HG02610 (cell line): ENCODE measurements around the gene DHRS3.

ENCODE experiments used
- ATAC-seq: cut with Tn5 transposase; IDR thresholded peaks from one replicate; pipeline ENCODE4 v1.9.1; 2021; ENCODE audit warnings: mild to moderate bottlenecking, moderate library complexity; ENCODE audit not compliant: unreplicated experiment

DHRS3 gene

DNA sequence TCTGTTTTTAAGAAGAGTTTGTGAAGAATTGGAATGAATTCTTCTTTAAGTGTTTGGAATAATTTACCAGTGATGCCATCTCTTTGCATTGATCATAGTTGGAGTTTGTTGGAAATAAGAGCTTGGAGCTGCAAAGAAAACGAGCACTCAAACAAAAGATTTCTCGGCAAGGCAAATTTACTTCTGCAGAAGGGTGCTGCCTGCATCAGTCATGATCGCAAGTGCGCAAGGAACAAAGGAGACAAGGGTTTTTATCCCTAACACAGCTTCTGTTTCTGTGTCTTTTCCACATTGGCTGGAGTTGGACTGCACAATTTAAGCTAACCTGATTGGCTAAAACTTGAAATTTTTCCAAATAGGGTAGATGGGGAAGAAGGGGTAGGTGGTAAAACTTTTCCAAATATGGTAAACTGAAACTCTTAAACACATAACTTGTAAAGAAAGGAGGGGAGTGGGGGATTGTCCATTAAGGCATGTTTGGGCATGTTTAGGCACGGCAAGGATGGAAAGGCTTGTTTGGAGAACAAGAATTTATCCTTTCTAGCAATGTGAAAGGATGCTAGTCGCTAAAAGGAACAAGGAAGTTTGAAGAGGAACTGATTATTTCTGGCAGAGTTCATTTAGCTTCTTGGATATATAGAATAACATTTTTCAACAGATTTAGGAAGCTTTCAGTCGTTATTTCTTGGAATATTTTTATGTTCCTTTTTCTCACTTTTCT lies 22.4 kb upstream of the DHRS3 start:
- ATAC-seq: no peak

DNA sequence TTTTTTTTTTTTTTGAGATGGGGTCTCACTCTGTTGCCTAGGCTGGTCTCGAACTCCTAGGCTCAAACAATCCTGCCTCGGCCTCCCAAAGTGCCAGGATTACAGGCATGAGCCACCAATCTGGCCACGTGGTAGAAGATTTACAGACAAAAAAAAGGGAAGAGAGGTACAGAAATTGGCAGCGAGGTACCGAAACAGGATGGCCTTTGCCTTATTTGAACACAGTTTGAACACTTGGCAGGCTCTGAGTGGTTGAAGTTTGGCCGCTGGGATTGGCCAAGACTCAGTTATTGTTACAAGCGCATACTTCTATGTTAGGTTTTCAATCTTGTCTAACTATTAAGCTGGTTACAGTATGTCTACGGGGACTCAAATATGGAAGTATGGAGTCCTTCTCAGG lies 19.7 kb upstream of the DHRS3 start:
- no peak for ATAC-seq

DNA sequence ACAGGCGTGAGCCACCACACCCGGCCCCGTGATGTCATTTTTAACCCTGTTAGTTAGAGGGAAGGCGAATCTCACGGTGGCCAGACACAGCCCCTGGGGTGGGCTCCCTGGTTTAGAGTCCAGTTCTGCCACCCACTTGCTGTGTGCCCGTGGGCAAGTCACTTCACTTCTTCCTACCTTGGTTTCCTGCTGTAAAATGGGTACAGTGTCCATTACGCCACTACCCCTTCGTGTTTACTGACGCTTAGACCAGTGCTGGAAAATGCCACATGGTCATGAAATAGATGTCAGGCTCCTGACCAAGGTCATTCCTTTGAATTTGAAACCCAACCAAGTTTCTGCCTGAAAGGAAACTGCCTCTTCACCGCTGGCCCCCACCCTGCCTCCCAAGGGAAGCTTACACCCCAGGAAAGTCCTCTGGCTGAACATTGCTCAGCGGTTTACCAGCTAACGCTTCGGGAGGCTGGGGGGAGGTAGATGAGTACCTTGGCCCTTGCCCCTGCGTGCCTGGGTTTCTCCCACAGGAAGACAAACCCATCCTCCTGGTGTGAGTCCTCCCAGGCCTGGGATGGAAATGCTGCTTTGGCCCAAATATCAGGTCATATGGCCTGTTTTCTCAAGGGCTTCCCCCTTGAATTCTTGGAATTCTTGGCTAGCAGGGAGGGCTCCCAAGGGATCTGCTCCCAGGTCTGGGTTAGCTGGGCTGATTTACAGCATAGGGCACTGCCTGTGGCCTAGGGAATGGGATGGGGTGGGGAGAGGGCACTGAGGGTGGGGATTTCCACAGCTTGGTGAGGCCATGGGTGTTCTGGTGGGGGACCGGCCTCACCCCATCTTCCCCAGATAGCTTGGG lies 18.3 kb upstream of the DHRS3 start:
- ATAC-seq: no peak

DNA sequence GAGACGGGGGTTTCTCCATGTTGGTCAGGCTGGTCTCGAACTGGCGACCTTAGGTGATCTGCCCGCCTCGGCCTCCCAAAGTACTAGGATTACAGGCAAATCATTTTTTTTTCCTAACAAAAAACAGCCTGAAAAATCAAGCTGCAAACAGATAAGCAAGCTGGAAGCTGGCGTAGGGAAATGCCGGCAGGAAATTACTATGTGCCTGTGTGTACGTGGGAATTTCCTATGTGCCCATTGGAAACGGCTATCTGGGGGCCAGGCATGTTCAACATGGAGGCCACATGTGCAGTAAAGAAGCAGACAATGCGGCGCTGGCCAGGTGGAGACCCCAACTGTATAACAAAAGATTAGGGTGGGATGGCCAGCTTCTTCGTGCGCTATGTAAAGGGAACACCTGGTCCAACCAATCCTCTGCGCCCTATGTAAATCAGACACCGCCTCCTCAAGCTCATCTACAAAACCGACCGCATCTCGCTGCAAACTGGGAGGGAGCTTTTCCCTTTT lies 16.7 kb upstream of the DHRS3 start:
- ATAC-seq: no peak

DNA sequence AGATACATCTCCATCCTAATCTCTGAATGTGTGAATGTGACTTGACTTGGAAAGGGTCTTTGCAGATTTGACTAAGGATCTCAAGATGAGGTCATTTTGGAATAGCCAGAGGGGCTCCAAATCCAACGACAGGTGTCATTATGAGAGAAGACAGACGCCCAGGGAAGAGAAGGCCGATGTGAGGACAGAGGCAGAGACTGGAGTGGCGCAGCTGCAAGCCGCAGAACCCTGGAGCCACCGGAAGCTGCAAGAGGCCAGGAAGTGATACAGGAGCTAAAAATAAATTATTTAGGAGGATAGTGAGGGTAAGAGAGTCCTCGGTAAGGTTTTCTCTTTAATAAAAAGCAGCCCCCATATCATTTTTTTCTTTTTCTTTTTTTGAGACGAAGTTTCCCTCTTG lies 16.1 kb upstream of the DHRS3 start:
- no peak for ATAC-seq

DNA sequence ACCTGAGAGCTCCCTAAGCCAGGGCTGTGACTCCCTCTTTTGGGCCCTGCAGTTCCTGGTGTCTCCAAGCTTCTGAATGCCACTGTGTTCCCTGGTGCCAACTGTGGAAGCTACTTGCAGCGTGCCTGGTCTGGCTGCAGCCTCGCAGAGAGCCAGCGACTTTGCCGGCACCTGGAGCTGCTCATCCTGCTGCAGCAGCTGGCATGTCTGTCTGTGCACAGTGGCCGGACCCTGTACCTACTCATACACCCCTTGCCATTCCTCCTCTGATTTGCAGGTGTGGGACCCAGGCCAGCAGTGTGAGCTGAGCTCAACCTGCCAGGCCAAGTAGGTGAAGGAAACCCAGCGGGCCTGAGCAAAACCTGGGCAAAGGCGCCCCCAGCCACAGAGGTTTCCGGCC lies 13.6 kb upstream of the DHRS3 start:
- no peak for ATAC-seq

DNA sequence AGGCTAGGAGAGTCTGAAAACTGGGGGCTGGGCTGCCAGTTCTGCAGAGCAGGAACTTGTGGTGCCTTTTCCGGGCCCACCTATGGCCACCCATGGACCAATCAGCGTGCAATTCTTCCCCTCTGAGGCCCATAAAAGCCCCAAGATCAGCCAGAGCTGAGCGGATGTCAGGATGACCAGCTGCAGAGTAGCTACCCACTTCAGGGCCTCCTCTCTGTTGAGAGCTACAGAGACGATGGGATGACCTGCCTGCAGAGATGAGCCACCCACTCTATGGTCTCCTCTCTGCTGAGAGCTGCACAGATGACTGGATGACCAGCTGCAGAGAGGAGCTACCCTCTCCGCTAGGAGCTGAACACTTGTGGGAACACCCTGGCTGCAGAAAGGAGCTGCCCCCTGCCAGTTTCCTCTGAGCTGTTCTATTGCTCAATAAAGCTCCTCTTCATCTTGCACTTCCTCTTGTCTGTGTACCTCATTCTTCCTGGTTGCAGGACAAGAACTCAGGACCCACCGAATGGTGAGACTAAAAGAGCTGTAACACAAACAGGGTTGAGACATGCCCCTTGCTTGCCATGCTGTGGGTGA lies 13.0 kb upstream of the DHRS3 start:
- ATAC-seq: no peak

DNA sequence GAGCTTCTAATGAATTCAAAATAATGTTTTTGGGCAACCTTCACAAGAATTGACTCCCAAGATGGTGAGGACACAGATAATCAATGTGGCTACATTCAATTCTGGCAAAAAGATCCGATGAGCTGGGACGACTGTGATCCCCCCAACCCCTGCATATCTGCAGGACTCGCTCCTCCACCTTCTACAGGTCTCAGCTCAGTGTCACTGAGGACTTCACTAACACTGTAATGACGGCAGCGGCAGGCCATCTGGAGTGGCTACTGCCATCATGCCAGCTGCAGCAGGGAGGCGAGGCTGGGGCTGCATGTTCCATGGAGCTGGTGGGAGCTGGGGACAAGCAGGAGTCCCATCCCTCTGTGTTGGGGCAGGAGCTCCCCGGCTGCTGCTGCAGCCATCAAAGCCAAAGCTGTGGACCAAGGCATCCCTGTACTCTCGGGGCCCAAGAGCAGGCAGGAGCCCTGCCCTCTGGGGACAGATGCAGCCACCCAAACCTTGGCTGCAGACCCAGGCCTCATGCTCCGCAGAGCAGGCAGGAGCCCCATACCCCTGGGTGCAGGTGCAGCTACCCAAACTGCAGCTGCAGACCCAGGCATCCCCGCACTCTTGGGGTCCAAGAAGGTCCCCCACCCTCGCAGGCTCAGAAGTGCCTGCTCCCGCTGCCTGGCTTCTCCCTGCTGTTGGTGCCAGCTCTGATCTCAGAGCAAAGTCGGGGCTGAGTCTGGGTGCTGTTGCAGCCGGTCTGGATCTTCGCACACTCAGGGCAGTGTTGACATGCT lies 12.2 kb upstream of the DHRS3 start:
- ATAC-seq: no peak

DNA sequence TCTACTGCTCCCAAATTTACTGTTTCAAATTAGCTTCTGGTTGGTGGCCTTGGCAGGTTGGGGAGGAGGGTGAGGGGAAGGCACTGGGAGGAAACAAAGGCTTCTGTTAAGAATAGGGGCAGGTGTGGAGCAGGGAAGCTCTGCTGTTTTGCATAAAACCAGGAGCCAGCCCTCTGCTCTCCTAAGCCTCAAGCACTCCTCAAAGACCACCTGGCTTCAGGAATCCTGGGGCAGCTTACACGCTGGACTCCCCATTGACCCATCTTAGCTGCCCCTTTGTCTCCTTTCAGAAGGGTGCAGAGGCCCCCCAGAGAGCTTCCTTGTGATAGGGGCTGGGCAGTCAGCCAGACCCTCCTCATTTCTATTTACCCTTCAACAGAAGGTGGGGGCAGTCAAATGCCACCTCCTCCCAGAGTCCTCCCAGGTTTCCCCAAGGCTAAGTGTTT lies 11.5 kb upstream of the DHRS3 start:
- no peak for ATAC-seq

DNA sequence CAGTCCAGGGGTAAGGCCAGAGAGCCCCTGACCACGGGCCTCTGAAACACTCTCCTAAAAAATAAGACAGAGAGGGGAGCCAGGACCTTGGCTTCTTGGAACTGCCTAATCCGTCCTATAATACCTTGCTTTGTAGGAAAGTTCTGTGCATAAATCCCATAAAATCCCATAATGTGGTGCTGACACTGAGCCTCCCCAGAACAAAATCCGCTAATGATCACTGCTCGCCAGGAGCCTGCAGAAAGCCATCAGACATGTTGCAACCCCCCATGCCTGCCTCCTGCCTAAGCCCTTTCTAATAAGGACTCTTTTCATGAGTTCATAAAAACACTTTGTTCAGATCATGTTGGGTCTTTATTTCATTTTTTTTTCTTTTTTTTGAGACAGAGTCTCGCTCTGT lies 9.3 kb upstream of the DHRS3 start:
- no peak for ATAC-seq

DNA sequence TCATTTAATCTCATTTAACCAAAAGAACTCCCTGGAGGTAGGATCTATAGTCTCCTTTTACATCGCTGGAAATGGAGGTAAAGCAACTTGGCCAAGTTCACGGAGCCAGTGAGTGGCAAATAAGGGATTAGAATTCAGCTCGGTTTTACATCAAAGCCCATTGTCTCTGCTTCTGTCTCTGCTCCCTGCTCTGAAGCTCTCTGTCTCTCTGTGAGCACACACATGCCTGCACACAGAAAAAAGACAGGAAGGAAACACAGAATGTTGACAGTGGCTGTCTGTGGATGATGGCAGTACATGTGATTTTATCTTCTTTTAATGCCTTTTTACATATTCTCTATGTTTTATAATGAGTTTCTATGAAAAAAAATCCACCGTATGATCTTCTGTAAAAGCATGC lies 8.9 kb upstream of the DHRS3 start:
- ATAC-seq: no peak

DNA sequence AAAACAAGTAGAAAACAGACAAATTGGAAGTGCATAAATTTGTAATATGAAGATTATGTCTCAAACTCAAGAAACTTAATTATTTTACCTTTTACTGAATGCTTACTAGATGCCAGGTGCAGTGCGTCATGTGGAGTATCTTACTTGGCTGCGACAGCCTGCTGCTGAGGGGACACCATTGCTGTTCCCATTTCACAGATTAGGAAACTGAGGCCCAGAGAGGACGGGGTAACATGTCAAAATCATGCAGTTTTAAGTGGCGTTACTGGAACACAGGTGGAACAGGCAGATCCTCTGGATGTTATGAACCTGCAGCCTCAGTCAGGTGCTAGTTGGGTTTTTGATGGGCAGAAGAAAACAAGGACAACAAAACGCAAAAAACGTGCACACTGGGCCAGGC lies 7.3 kb upstream of the DHRS3 start:
- no peak for ATAC-seq

DNA sequence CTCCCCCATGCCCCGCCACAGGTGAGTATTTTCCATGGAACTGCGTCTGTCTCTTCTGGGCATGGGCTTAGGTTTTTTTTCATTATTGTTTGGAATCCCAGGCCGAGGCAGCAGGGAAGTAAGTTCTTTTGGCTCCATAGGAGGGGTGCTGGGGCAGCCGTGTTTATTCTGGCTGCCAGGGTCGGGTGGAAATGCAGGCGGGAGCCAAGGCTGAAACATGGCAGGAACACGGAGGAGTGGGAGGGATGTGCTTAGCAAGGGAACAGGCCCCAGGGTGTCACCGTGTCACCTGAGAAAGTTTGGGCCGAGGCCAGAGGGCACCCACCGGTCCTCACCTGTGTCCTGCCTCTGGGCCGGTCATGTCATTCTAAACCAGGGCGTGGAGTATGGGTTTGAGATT lies 4.5 kb upstream of the DHRS3 start:
- no peak for ATAC-seq

DNA sequence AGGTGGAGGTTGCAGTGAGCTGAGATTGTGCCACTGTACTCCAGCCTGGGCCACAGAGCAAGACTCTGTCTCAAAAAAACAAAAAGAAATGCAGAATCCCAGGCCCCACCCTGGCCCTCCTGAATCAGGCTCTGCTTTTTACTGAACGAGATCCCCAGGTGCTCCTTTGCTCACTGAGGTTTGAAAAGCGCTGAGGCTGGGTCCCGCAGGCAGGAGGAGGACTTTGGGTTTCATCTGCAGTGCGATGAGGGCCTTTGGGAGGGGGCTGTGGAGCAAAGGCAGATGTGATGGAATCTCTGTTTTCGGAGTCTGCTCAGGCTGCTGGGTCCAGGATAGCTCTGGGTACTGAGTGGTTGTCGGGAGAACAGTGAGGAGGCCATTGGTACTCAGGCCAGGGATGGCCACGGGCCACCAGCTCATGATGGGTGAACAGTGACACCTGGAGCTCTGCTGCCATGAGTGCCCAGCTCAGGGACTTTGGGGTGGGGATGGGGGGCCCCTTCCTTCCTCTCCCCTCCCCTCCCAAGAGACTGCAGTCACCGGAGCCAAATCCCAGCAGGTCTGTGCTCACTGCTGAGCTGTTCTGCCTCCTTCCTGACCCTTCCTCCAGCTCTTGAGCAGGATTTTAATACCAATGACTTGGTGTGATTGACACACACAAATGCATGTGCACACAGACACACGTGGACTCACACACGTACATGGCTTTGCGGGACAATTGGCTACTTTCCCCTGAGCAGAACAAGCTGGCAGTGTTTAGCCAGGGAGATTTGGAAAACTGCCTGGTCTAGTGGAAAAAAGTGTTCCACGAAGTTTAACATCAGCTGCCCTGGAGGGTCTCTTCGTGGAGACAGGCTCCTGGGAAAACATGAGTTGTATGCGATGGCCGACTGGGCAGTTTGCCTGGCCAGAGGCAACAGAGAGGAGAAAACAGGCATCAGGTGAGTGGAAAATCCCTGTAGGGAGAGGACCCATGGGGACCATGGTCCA lies 3.6 kb upstream of the DHRS3 start:
- ATAC-seq: no peak

DNA sequence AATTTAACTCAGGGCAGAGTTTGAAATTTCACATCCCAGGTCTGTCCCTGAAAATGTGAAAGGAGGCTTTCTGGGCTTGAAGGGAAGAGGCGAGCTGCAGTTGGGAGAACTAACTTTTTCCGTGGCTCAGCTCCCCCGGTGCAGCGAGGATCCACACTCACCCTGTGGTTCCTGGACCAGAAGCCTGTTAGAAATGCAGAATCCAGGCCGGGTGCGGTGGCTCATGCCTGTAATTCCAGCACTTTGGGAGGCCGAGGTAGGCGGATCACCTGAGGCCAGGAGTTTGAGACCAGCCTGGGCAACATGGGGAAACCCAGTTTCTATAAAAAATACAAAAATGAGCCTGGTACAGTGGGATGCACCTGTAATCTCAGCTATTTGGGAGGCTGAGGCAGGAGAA lies 2.9 kb upstream of the DHRS3 start:
- no peak for ATAC-seq

DNA sequence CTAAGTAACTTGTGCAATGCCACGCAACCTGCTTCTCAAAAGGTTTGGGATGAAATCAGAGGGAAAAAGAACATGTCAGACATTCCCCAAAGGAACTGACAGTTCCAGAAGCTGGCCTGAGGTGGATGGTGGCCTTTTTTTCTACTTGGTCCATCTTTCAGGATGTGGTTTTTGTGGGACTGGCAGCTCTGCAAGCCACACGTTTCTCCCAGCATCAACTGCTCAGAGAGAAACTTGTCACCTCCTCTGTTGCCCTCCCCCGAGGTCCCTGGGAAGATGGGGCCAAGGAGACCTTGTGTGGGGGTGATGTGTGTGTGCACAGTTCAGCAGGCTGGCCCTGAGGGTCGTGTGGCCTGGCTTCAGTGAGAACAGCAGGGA lies 2.5 kb upstream of the DHRS3 start:
- no peak for ATAC-seq

DNA sequence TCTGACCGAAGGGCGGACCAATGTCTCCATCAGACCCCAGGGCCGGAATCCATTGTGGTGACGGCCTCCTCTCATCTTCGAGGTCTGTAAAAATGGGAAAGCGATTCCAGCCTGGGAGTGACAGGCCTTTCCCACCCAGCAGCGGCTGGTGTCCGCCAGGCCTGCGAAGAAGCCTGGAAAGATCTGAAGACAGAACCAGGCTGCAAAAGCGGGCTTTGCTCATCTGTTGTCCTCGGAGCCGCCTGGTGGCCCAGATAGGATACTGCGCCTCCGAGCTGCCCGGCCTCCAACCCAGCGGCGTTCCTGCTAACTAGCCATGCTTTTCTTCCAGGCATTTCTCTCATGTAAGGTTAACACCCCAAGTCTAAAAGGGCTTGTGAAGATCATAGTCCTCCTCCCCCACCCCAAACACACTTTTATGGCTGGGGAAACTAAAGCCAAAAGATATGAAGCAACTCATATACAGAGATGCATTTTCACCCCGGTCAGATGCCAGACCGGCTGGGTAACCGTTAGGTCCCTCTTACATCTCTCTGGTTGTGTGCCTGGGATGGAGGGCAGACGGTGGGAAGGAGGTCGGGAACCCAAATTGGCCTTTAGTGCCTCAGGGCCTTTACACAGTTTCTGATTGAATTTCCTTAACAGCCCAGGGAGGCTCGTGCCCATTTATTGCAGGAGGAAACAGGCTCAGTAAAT lies 1.9 kb upstream of the DHRS3 start:
- ATAC-seq: peak; percentile 42

DNA sequence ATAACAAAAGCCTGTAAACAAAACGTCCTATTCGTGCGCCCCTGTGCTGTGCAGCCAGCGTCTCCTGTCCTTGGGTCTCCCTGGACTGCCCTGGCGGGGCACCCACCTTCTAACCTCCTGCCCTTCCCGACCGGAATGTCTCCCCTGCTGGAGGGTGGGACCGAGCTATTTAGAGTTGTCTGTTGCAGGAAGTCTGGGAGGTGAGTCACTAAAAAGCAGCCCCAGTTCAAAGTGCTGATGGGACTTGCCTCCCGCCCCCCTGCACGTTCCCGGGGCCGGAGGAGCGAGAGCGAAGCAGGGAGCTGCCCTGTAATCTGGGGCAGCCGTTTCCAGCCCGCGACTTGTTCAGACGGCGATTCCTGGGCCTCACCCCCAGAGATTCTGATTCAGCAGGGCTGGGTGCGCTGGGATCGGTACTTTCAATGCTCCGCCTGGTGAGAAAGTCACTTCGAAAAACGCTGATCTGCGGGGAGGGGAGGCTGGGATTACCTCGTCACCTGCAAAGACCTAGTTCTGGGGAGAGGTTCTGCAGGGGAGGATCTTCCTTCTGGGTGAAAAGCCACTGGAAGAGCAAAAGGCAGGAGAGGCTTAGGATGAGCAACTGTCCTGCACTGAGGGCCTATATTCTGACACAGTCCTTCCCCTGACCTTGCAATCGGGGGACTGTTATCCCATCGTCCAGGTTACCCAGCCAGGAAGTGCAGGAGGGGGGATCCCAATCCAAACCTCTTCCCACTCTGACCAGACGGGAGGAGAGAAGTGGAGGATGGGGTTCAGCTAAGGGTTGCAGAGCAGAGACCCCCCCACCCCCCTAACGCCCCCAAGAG lies 1.2 kb upstream of the DHRS3 start:
- ATAC-seq: no peak

DNA sequence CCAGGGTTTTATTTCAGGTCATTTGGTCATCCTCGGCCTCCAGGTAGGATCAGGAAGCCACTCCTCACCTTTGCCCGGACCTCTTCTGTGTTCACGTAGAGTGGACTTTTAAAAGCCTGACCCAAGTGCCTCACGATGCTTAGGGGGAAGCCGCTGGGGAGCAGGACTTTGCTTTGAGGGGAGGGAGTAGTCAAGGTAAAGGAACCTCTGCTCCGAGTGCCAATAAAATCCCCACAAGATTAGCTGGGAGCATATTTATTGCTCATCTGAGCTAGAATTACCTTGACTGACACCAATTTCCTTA lies 603 bp upstream of the DHRS3 start:
- no peak for ATAC-seq
